OCI-LY1 (cell line): ENCODE results near the gene HMGN2.

Source experiments
- CTCF ChIP-seq: fragments of 200-600 bp; sonication (generic), shearing (Covaris generic); IDR thresholded peaks from 2 replicates; pipeline ENCODE4 v1.5.1; 2017; ENCODE audit warnings: mild to moderate bottlenecking, antibody characterized with exemption, low read length, moderate library complexity, mixed read lengths
- EZH2 ChIP-seq: fragments of 200-600 bp; sonication (generic), shearing (Covaris generic); IDR thresholded peaks from 2 replicates; pipeline ENCODE4 v1.8.0; 2017; ENCODE audit warnings: borderline replicate concordance, mixed run types, mild to moderate bottlenecking, antibody characterized with exemption, low read length, moderate library complexity, mixed read lengths

- TF ChIP-seq CTCF (no peak), EZH2 (no peak)
Measured at GRCh38 chr1:26517766-26518049, 45.5 kb downstream of the HMGN2 start.
